Tongue (tissue), 2 donors: ENCODE measurements around the gene ANKDD1A. TPM values are rescaled to one million over a fixed set of nuclear protein-coding genes. Genes with fewer than 3 reads are reported as not detected.

Experiments
- DNase-seq: peaks from one replicate; pipeline ENCODE4 v3.0.0-alpha.2; 2015
- total RNA-seq: library from RNA; depleted of rRNA; stranded (reverse); fragments of >200 nt; gene quantifications from one replicate; pipeline ENCODE4 v1.2.3, GENCODE V29; 2014

Gene ANKDD1A
- total RNA-seq, 1 donor from 2014 or later, result 14.4 TPM

- no peak for DNase-seq
Observed at GRCh38 chr15:64925335-64926330, 13.9 kb downstream of the ANKDD1A start.

GRCh38 chr15:64926661-64927060, 15.0 kb downstream of the ANKDD1A start:
- no peak for DNase-seq

GRCh38 chr15:64928626-64929220, 17.0 kb downstream of the ANKDD1A start:
- DNase-seq, result peak; percentile 24

DNA sequence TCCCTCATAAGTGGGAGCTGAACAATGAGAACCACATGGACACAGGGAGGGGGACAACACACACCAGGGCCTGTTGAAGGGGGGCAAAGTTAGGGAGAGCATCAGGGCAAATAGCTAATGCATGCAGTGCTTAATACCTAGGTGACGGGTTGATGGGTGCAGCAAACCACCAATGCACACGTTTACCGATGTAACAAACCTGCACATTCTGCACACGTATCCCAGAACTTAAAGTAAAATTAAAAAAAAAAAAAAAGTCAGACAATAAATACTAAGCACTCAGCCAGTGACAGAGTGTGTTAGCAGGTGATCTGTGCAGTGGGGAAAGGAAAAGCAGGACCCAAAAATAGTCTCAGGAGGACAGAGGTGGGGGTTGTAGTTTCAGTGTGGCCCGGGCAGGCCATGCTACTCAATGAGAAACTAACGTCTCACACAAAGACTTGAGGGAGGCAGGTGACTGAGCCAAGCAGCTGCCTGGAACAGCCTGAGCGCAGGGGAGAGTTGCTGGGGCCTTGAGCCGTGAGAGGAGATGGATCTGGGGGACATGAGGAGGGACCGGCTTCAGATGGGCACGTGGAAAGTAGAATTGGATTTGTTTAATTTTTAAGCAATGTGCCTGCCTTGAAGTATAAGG, 18.4 kb downstream of the ANKDD1A start:
- DNase-seq, result no peak

DNA sequence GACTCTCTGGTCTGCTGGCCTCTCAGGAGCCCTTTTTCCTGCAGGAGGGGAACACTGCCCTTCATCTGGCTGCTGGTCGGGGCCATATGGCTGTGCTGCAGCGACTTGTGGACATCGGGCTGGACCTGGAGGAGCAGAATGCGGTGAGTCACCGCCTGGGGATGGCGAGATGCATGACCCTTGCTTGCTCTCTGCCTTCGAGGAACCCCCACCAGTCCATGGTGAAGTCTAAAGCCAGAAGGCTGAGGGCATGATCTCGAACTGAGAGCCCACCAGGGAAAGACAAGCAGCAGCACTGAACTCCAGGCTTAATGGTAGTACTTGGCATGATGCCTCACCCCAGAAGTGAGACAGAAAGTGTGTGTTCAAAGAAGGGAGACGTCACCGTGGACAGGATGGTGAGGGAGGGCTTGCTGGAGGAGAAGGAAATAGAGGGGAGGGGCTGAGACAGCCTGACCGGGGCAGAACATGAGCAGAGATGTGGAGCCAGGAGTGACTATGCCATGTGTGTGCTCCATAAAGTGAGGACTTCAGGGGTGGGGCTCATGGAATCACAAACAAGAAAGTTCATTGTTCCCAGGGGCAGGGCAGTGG, 19.2 kb downstream of the ANKDD1A start:
- DNase-seq, result no peak

GRCh38 chr15:64931381-64931780, 19.7 kb downstream of the ANKDD1A start:
- no peak for DNase-seq

- no peak for DNase-seq
Observed at GRCh38 chr15:64934023-64934422, 22.3 kb downstream of the ANKDD1A start.

DNA sequence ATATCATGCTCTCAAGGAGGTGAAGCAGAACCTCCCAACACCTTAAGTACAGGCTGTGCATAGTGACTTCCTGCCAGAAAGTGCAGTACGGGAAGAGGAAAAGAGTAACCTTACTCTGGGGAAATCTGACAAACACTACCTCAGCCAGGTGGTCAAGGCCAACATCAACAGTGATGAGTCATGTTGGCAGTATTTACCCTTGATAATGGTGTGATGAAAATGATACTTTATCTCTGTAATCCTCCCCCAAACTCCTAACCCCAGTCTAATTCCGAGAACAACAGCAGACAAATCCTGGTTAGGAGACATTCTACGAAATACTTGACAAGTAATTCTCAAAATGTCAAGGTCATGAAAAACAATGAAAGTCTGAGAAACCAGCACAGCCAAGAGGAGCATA, 26.5 kb downstream of the ANKDD1A start:
- DNase-seq, result no peak

GRCh38 chr15:64942356-64942755, 30.7 kb downstream of the ANKDD1A start:
- DNase-seq, result no peak

DNA sequence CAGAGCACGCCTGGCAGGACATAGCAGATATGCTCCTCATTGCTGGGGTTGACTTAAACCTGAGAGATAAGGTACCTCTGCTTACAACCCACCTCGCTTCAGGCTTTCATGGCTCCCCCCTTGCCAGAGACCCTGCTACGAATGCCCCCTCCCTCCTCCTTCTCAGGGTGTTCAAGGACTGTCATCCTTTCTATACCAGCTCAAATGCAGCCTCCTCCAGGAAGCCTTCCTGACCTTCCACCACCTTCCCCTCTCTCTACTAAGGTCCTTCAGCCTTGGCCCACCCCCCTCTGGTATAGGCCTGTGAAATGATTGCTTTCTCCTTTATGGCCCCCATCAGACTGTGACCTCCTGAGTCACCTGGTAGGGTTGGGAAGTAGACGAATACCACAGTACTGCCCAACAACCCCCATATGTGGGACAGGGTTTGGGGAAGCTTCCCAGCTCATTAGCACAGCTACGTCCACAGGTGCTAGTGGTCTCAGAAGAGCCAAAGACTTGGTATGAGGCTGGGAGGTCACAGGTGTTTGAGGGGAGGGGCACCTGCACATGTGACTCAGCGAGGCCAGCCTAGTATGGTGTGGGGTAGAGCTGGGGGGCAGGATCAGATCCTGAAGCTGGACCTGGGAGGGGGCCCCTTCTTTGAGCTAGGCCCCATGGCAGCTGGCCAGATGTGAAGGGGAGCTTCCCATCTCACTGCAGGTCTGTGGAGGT, 32.0 kb downstream of the ANKDD1A start:
- DNase-seq, result no peak

GRCh38 chr15:64944961-64945360, 33.3 kb downstream of the ANKDD1A start:
- DNase-seq, result no peak

DNA sequence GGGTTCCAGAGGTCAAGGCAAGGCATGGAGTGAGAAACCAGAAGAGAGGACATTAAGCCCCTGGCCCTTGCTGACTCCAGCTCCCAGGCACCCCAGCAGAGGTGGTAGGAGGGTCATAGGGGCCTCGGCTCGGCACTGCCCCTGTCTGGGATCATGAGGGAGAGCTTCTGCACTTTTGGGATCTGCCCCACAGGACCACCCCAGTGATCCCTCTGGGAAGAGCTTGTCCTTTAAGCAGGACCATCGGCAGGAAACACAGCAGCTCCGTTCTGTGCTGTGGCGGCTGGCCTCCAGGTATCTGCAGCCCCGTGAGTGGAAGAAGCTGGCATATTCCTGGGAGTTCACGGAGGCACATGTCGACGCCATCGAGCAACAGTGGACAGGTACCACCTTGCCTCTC, 35.5 kb downstream of the ANKDD1A start:
- DNase-seq, result no peak

GRCh38 chr15:64948916-64949315, 37.2 kb downstream of the ANKDD1A start:
- no peak for DNase-seq

DNA sequence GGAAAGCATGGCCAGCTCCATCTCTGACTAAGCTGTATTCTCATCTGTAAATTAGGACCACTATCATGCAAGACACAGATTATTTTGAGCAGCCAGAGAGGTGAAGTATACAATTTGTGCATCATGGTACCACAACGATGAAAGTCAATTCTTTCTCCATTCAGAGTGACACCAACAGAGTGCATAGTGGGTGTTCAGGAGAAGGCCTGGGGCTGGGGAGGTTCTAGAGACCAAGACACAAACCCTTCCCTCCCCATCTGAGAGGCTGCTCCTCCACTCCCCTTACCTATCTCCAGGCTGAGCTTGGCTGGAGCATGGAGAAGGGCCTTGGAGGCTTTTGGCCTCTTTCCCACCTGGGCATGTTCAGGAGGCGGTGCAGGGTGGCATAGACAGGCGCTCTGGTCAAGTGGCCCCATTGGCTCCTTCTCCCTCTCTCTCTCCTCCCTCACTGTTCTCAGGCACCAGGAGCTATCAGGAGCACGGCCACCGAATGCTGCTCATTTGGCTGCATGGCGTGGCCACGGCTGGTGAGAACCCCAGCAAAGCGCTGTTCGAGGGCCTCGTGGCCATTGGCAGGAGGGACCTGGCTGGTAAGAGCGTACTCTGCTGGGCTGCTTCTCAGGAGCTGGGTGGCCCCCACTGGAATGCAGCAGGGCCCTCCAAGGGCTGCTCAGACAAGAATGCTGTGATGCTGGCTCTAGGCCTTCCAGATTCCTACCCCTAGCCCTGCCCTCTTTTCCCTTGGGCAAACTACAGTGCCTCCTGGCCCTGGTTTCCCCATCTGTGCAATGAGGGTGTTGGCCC, 37.9 kb downstream of the ANKDD1A start:
- no peak for DNase-seq

GRCh38 chr15:64950888-64951287, 39.2 kb downstream of the ANKDD1A start:
- no peak for DNase-seq

- no peak for DNase-seq
Observed at GRCh38 chr15:64951777-64952418, 40.2 kb downstream of the ANKDD1A start.

- DNase-seq, result no peak
Observed at GRCh38 chr15:64954395-64954794, 42.7 kb downstream of the ANKDD1A start.

GRCh38 chr15:64959128-64959527, 47.4 kb downstream of the ANKDD1A start:
- DNase-seq, result no peak

DNA sequence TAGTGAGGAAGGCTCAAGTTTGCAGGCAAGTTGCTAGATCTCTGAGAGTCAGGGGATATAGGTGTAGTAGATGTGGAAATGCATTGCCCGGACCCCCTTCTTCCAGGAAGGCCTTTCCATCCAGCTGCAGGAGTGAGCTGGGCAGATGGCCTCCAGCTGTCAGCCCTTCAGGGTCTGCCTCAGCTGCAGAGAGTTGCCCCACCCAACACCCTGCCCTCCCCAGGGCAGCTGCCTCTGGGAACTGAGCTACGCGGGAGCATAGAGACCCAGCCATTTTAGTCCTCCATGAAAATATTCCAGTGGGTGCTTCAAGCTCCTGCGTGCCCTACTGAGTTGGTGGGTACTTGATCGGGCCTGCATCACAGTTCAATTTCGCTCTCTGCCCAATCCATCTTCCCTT, 48.5 kb downstream of the ANKDD1A start:
- no peak for DNase-seq

DNA sequence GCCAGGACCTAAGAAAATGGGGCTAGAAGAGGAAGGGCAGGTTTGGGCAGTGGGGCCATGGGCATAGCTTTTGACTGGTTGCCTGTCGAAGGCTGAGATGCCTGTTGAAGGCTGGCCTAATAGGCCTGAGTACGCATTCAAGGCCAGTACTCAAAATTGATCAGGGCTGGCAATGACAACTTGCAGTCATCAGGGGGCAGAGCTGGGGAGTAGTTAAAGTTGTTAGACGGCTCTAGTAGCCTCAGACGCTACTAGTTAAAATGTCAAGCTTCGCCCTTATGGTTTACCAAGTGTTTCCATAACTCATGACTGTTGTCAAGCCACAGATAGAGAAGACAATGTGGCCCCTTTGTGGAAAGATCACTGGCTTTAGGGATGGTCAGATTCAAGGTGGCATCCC, 49.3 kb downstream of the ANKDD1A start:
- no peak for DNase-seq

DNA sequence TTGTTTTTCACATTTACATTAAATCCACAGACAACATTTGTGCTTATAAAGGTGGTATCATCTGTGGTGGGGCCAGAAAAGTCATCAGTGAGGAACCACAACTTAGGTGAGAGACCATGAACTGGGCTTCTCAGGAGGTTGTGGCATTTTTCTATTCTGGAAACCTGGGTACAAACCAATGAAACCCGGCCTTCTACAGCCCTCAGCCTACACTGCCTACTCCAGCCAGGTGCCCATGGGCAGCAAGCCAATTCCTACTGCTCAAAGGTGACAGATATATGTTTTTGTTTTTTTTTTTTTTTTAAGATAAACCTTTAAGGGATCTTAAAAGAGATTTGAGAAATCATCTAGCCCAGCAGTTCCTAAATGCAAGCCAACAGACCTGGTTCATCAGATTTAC, 57.7 kb downstream of the ANKDD1A start:
- DNase-seq, result no peak
